Right lobe of liver (tissue), 4 donors: Measurements from ENCODE around the gene STAT6.

Experiments
- CTCF ChIP-seq, 4 donors: fragments of 200-600 bp in 3 of 4; fragments of 450-650 bp in 1 of 4; IDR thresholded peaks; one replicate each; pipeline versions ENCODE4 v1.5.1 to v1.8.0; 2016 to 2022; ENCODE audit warnings: antibody characterized with exemption in 4 of 4, mild to moderate bottlenecking in 2 of 4
- POLR2A ChIP-seq: fragments of 450-650 bp; IDR thresholded peaks from one replicate; pipeline ENCODE4 v1.6.1; 2017; ENCODE audit warnings: antibody characterized with exemption, mild to moderate bottlenecking
- donor health status: DM: no; HTN: no; CAD: no.
- donor health status: DM: no; HTN: no; CAD: no.
- donor health status: DM: no; HTN: yes; CAD: no.

GRCh38 chr12:57046086-57046791 is 64.9 kb downstream of the STAT6 start:
- TF ChIP-seq POLR2A (no peak), CTCF (IDR thresholded peaks at IDR 0.05) (no peak)
